ENCODE data around the gene AQR. TPM values are rescaled to one million over a fixed set of nuclear protein-coding genes. Genes with fewer than 3 reads are reported as not detected.
A peak's percentile ranks its signal among the peaks of the same experiment; 100 is the strongest.

Gene AQR
- total and polyA plus RNA-seq, 2 of the 13 experiments (the other 11 are each of a cell fraction or from before 2014, with no cell fraction given) = 18.7 to 31.3 TPM

- TF ChIP-seq SIX1 (CRISPR knock-in tag; IDR thresholded peaks at IDR 0.05; ENCODE audit: borderline replicate concordance) (no peak), HINFP (CRISPR knock-in tag; IDR thresholded peaks at IDR 0.05; ENCODE audit: low read depth) (no peak), AHDC1 (CRISPR knock-in tag; IDR thresholded peaks at IDR 0.05; ENCODE audit: borderline replicate concordance) (peak; percentile 48; the same call in 1 of the 2 replicates), ZNF550 (CRISPR knock-in tag; IDR thresholded peaks at IDR 0.05; ENCODE audit: borderline replicate concordance) (no peak), FOXK2 (IDR thresholded peaks at IDR 0.05) (peak; percentile 55; the same call in 1 of the 2 replicates), KLF6 (CRISPR knock-in tag; IDR thresholded peaks at IDR 0.05) (peak; percentile 87; the same call in 1 of the 2 replicates), CENPT (CRISPR knock-in tag; IDR thresholded peaks at IDR 0.05; ENCODE audit: low read depth) (no peak), TAF1 (CRISPR knock-in tag; IDR thresholded peaks at IDR 0.05) (peak; percentile 94), PHF21A (CRISPR knock-in tag; IDR thresholded peaks at IDR 0.05) (peak; percentile 71), SAP130 (CRISPR knock-in tag; IDR thresholded peaks at IDR 0.05; ENCODE audit: low read depth) (peak; percentile 95), ZEB1 (IDR thresholded peaks at IDR 0.05; ENCODE audit: insufficient replicate concordance, low read depth) (no peak), YEATS4 (CRISPR knock-in tag; IDR thresholded peaks at IDR 0.05; ENCODE audit: borderline replicate concordance) (peak; percentile 89), THAP11 (CRISPR knock-in tag; IDR thresholded peaks at IDR 0.05) (peak; percentile 97), RARG (CRISPR knock-in tag; IDR thresholded peaks at IDR 0.05; ENCODE audit: low read depth) (no peak), SALL2 (CRISPR knock-in tag; IDR thresholded peaks at IDR 0.05) (peak; percentile 93), ZNF720 (CRISPR knock-in tag; IDR thresholded peaks at IDR 0.05) (no peak), SIN3B (IDR thresholded peaks at IDR 0.05; ENCODE audit: low read length) (peak; percentile 92), GABPB1 (CRISPR knock-in tag; IDR thresholded peaks at IDR 0.05) (peak; percentile 99), ZMYM3 (CRISPR knock-in tag; IDR thresholded peaks at IDR 0.05) (no peak), ZNF557 (CRISPR knock-in tag; IDR thresholded peaks at IDR 0.05) (no peak)
- TF ChIP-seq, protein P1, sequence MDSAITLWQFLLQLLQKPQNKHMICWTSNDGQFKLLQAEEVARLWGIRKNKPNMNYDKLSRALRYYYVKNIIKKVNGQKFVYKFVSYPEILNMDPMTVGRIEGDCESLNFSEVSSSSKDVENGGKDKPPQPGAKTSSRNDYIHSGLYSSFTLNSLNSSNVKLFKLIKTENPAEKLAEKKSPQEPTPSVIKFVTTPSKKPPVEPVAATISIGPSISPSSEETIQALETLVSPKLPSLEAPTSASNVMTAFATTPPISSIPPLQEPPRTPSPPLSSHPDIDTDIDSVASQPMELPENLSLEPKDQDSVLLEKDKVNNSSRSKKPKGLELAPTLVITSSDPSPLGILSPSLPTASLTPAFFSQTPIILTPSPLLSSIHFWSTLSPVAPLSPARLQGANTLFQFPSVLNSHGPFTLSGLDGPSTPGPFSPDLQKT (CRISPR knock-in tag; IDR thresholded peaks at IDR 0.05; ENCODE audit: borderline replicate concordance) = peak; percentile 21; the same call in 1 of the 2 replicates
- TF ChIP-seq, protein P2, sequence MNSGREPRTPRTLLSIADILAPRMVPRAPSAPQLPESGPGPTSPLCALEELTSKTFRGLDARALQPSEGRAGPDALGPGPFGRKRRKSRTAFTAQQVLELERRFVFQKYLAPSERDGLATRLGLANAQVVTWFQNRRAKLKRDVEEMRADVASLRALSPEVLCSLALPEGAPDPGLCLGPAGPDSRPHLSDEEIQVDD (CRISPR knock-in tag; IDR thresholded peaks at IDR 0.05; ENCODE audit: borderline replicate concordance) = no peak
Observed at GRCh38 chr15:34969340-34970097, at the start of gene AQR (continued).
